Vagina (tissue), 2 donors: ENCODE measurements around the gene RIN3. TPM values are rescaled to one million over a fixed set of nuclear protein-coding genes. Genes with fewer than 3 reads are reported as not detected.

ENCODE experiments used
- DNase-seq, 2 donors: peaks; one replicate each; pipeline ENCODE4 v3.0.0-alpha.2; 2017; ENCODE audit errors: extremely low spot score in 2 of 2
- H3K27ac ChIP-seq: fragments of 200-600 bp; sonication (generic); one replicate; pipeline ENCODE4 v1.5.1; 2019
- H3K27me3 ChIP-seq: fragments of 200-600 bp; sonication (generic); one replicate; pipeline ENCODE4 v1.5.1; 2019
- H3K36me3 ChIP-seq, 2 donors: fragments of 200-600 bp; sonication (generic); one replicate each; pipeline ENCODE4 v1.5.1; 2017 to 2019
- H3K4me1 ChIP-seq: fragments of 200-600 bp; sonication (generic); one replicate; pipeline ENCODE4 v1.5.1; 2019
- H3K4me3 ChIP-seq, 2 donors: fragments of 200-600 bp; sonication (generic); 1 replicate in 1 of 2; 2 replicates in 1 of 2; pipeline ENCODE4 v1.5.1; 2016 to 2019
- H3K9me3 ChIP-seq: fragments of 200-600 bp; sonication (generic); one replicate; pipeline ENCODE4 v1.5.1; 2019
- CTCF ChIP-seq, 3 experiments: fragments of 450-650 bp in 2 of 3; fragments of 200-600 bp in 1 of 3; sonication (generic) in 1 of 3; IDR thresholded peaks; one replicate each; pipeline ENCODE4 v1.5.1; 2017 to 2019; ENCODE audit warnings: antibody characterized with exemption in 3 of 3, mild to moderate bottlenecking in 2 of 3, moderate library complexity in 2 of 3
- POLR2A ChIP-seq, 2 donors: fragments of 450-650 bp; IDR thresholded peaks; one replicate each; pipeline ENCODE4 v1.6.1; 2017; ENCODE audit warnings: antibody characterized with exemption in 2 of 2, mild to moderate bottlenecking in 2 of 2, moderate library complexity in 2 of 2
- POLR2AphosphoS5 ChIP-seq, 2 donors: sonication (generic); formaldehyde crosslinking; IDR thresholded peaks; one replicate each; pipeline ENCODE4 v1.9.0; 2017; ENCODE audit warnings: antibody characterized with exemption in 2 of 2, mild to moderate bottlenecking in 2 of 2, low read depth in 1 of 2; ENCODE audit not compliant: insufficient read depth in 1 of 2
- intact Hi-C: fragments of 100-400 bp; cut with DNase I; formaldehyde crosslinking; loops from one replicate; pipeline ENCODE4 v1.15.1; 2023
- total RNA-seq: library from RNA; depleted of rRNA; stranded (reverse); fragments of >200 nt; gene quantifications from one replicate; pipeline ENCODE4 v1.2.3, GENCODE V29; 2016

Gene RIN3
- total RNA-seq, 1 donor from 2014 or later = 22.6 TPM

GRCh38 chr14:92658684-92659083 lies 145.1 kb downstream of the RIN3 start:
- H3K27me3 ChIP-seq = no peaks in the 10 kb centered on the region
- peak overlapping the region; percentile 53 for H3K27ac ChIP-seq
- no peak for TF ChIP-seq POLR2AphosphoS5 (IDR thresholded peaks at IDR 0.05; ENCODE audit: insufficient read depth in 1 of 2, low read depth in 1 of 2)
- no peak for TF ChIP-seq CTCF (IDR thresholded peaks at IDR 0.05)
- no peak for TF ChIP-seq POLR2A (IDR thresholded peaks at IDR 0.05)
- no peaks in the 10 kb centered on the region for H3K9me3 ChIP-seq
- H3K36me3 ChIP-seq = peaks cover 0 to 26% of the 10 kb centered on the region in 2 donors
- no peak for DNase-seq
- peaks cover 39% of the 10 kb centered on the region for H3K4me1 ChIP-seq
- intact Hi-C loops = no loop called here
- no peak overlapping the region for H3K4me3 ChIP-seq

- Histone ChIP-seq H3K27ac (peak overlapping the region; percentile 53), H3K4me3 (no peak overlapping the region), H3K4me1 (peaks cover 39% of the 10 kb centered on the region), H3K27me3 (no peaks in the 10 kb centered on the region), H3K9me3 (no peaks in the 10 kb centered on the region), H3K36me3 (peaks cover 0 to 26% of the 10 kb centered on the region in 2 donors)
- intact Hi-C loops = no loop called here
- DNase-seq = no peak
- TF ChIP-seq CTCF (IDR thresholded peaks at IDR 0.05) (no peak), POLR2A (IDR thresholded peaks at IDR 0.05) (no peak), POLR2AphosphoS5 (IDR thresholded peaks at IDR 0.05; ENCODE audit: insufficient read depth in 1 of 2, low read depth in 1 of 2) (no peak)
These were observed 146.4 kb downstream of the RIN3 start for GRCh38 chr14:92659765-92660561.

- no peak overlapping the region for H3K27ac ChIP-seq
- H3K36me3 ChIP-seq = peaks cover 0 to 26% of the 10 kb centered on the region in 2 donors
- intact Hi-C loops = no loop called here
- H3K9me3 ChIP-seq = no peaks in the 10 kb centered on the region
- no peak for DNase-seq
- no peak overlapping the region for H3K4me3 ChIP-seq
- H3K4me1 ChIP-seq = peaks cover 36% of the 10 kb centered on the region
- TF ChIP-seq POLR2A (IDR thresholded peaks at IDR 0.05) = no peak
- TF ChIP-seq CTCF (IDR thresholded peaks at IDR 0.05) = no peak
- no peak for TF ChIP-seq POLR2AphosphoS5 (IDR thresholded peaks at IDR 0.05; ENCODE audit: insufficient read depth in 1 of 2, low read depth in 1 of 2)
- no peaks in the 10 kb centered on the region for H3K27me3 ChIP-seq
These were observed 147.0 kb downstream of the RIN3 start for GRCh38 chr14:92660571-92660970.

- Histone ChIP-seq H3K4me1 (peaks cover 23% of the 10 kb centered on the region), H3K27ac (no peak overlapping the region), H3K36me3 (peaks cover 0 to 26% of the 10 kb centered on the region in 2 donors), H3K27me3 (no peaks in the 10 kb centered on the region), H3K4me3 (no peak overlapping the region), H3K9me3 (no peaks in the 10 kb centered on the region)
- intact Hi-C loops = no loop called here
- no peak for TF ChIP-seq POLR2A (IDR thresholded peaks at IDR 0.05)
- no peak for TF ChIP-seq POLR2AphosphoS5 (IDR thresholded peaks at IDR 0.05; ENCODE audit: insufficient read depth in 1 of 2, low read depth in 1 of 2)
- TF ChIP-seq CTCF (IDR thresholded peaks at IDR 0.05) = no peak
- no peak for DNase-seq
These were observed 149.5 kb downstream of the RIN3 start for GRCh38 chr14:92663049-92663448.

- TF ChIP-seq POLR2A (IDR thresholded peaks at IDR 0.05) (no peak), POLR2AphosphoS5 (IDR thresholded peaks at IDR 0.05; ENCODE audit: insufficient read depth in 1 of 2, low read depth in 1 of 2) (no peak), CTCF (IDR thresholded peaks at IDR 0.05) (no peak)
- Histone ChIP-seq H3K9me3 (no peaks in the 10 kb centered on the region), H3K27ac (no peak overlapping the region), H3K36me3 (peaks cover 0 to 16% of the 10 kb centered on the region in 2 donors), H3K4me1 (peaks cover 10% of the 10 kb centered on the region), H3K27me3 (no peaks in the 10 kb centered on the region), H3K4me3 (no peak overlapping the region)
- intact Hi-C loops = no loop called here
- DNase-seq = no peak
These were observed 152.1 kb downstream of the RIN3 start for GRCh38 chr14:92665661-92666110.
